SK-N-MC (cell line): ENCODE results near the gene CDH4.

Experiments used
- DNase-seq: peaks from one replicate; pipeline ENCODE4 v3.0.0-alpha.2; 2011; ENCODE audit warnings: low read depth, low spot score
- H3K27ac ChIP-seq: fragments of 200-600 bp; sonication (generic); 2 replicates; pipeline ENCODE4 v1.5.1; 2016; ENCODE audit warnings: mixed run types
- H3K36me3 ChIP-seq: fragments of 200-600 bp; sonication (generic); 2 replicates; pipeline ENCODE4 v1.6.1; 2017; ENCODE audit warnings: antibody characterized with exemption, low read length, mixed read lengths; ENCODE audit not compliant: insufficient read depth
- H3K4me3 ChIP-seq: fragments of 200-600 bp; sonication (generic); 2 replicates; pipeline ENCODE4 v1.5.1; 2016
- H3K9ac ChIP-seq: fragments of 200-600 bp; sonication (generic); 2 replicates; pipeline ENCODE4 v1.8.0; 2017; ENCODE audit warnings: mixed run types, mixed read lengths; ENCODE audit not compliant: insufficient read length
- H3K9me3 ChIP-seq: fragments of 200-600 bp; sonication (generic); 2 replicates; pipeline ENCODE4 v1.6.1; 2017; ENCODE audit warnings: low read depth, mild to moderate bottlenecking, antibody characterized with exemption, low read length, moderate library complexity, mixed read lengths
- EZH2 ChIP-seq: fragments of 200-600 bp; sonication (generic); IDR thresholded peaks from one replicate; pipeline ENCODE4 v1.6.1; 2017; ENCODE audit warnings: antibody characterized with exemption
- FOXP2 ChIP-seq: optimal IDR thresholded peaks from 2 replicates; pipeline ENCODE3; 2011; ENCODE audit warnings: mild to moderate bottlenecking, moderate library complexity; ENCODE audit not compliant: insufficient read depth; ENCODE audit errors: extremely low read length, control extremely low read depth
- POLR2AphosphoS5 ChIP-seq: IDR thresholded peaks from 2 replicates; pipeline ENCODE4 v1.6.1; 2012; ENCODE audit warnings: mild to moderate bottlenecking, low read depth, low read length, borderline replicate concordance

Gene CDH4

GRCh38 chr20:61841551-61841950 is 589.5 kb downstream of the CDH4 start:
- Histone ChIP-seq H3K9ac (no peak overlapping the region), H3K4me3 (no peak overlapping the region), H3K27ac (no peak overlapping the region), H3K36me3 (no peaks in the 10 kb centered on the region), H3K9me3 (no peaks in the 10 kb centered on the region)
- TF ChIP-seq FOXP2 (no peak), POLR2AphosphoS5 (no peak), EZH2 (no peak)
- DNase-seq = no peak

GRCh38 chr20:61841966-61842365 is 589.9 kb downstream of the CDH4 start:
- H3K27ac ChIP-seq = no peak overlapping the region
- H3K9me3 ChIP-seq = no peaks in the 10 kb centered on the region
- no peaks in the 10 kb centered on the region for H3K36me3 ChIP-seq
- TF ChIP-seq FOXP2 (no peak), POLR2AphosphoS5 (no peak), EZH2 (no peak)
- no peak overlapping the region for H3K9ac ChIP-seq
- H3K4me3 ChIP-seq = no peak overlapping the region
- no peak for DNase-seq

GRCh38 chr20:61844621-61845020 is 592.6 kb downstream of the CDH4 start:
- no peak overlapping the region for H3K4me3 ChIP-seq
- no peaks in the 10 kb centered on the region for H3K36me3 ChIP-seq
- DNase-seq = no peak
- no peak overlapping the region for H3K27ac ChIP-seq
- no peak overlapping the region for H3K9ac ChIP-seq
- no peaks in the 10 kb centered on the region for H3K9me3 ChIP-seq
- TF ChIP-seq EZH2 (no peak), FOXP2 (no peak), POLR2AphosphoS5 (no peak)

- no peaks in the 10 kb centered on the region for H3K36me3 ChIP-seq
- no peak overlapping the region for H3K4me3 ChIP-seq
- no peak for DNase-seq
- no peak overlapping the region for H3K9ac ChIP-seq
- no peak overlapping the region for H3K27ac ChIP-seq
- no peak for TF ChIP-seq POLR2AphosphoS5
- TF ChIP-seq FOXP2 = no peak
- TF ChIP-seq EZH2 = no peak
- no peaks in the 10 kb centered on the region for H3K9me3 ChIP-seq
Observed at GRCh38 chr20:61845233-61845671, 593.2 kb downstream of the CDH4 start.

- H3K27ac ChIP-seq = no peak overlapping the region
- no peak for TF ChIP-seq EZH2
- TF ChIP-seq FOXP2 = no peak
Observed at GRCh38 chr20:61846074-61846473, 594.0 kb downstream of the CDH4 start.

GRCh38 chr20:61846741-61847419 is 594.8 kb downstream of the CDH4 start:
- no peak overlapping the region for H3K4me3 ChIP-seq
- H3K27ac ChIP-seq = no peak overlapping the region
- H3K9me3 ChIP-seq = no peaks in the 10 kb centered on the region
- H3K36me3 ChIP-seq = no peaks in the 10 kb centered on the region
- no peak for DNase-seq
- no peak for TF ChIP-seq POLR2AphosphoS5
- TF ChIP-seq EZH2 = no peak
- no peak for TF ChIP-seq FOXP2
- no peak overlapping the region for H3K9ac ChIP-seq

More at GRCh38 chr20:61846074-61846473, 594.0 kb downstream of the CDH4 start:
- Histone ChIP-seq H3K9ac (no peak overlapping the region), H3K9me3 (no peaks in the 10 kb centered on the region), H3K4me3 (no peak overlapping the region), H3K36me3 (no peaks in the 10 kb centered on the region)
- DNase-seq = no peak

- no peak overlapping the region for H3K27ac ChIP-seq
- H3K9ac ChIP-seq = no peak overlapping the region
- H3K9me3 ChIP-seq = no peaks in the 10 kb centered on the region
- no peak for TF ChIP-seq FOXP2
- TF ChIP-seq POLR2AphosphoS5 = no peak
- no peak for TF ChIP-seq EZH2
- H3K36me3 ChIP-seq = no peaks in the 10 kb centered on the region
- H3K4me3 ChIP-seq = no peak overlapping the region
- DNase-seq = no peak
Observed at GRCh38 chr20:61847420-61847748, 595.3 kb downstream of the CDH4 start.

- DNase-seq = no peak
- Histone ChIP-seq H3K36me3 (no peaks in the 10 kb centered on the region), H3K27ac (no peak overlapping the region), H3K9ac (no peak overlapping the region), H3K9me3 (no peaks in the 10 kb centered on the region), H3K4me3 (no peak overlapping the region)
- TF ChIP-seq FOXP2 (no peak), POLR2AphosphoS5 (no peak), EZH2 (no peak)
Observed at GRCh38 chr20:61847986-61848385, 595.9 kb downstream of the CDH4 start.

GRCh38 chr20:61848851-61849250 is 596.8 kb downstream of the CDH4 start:
- Histone ChIP-seq H3K9me3 (no peaks in the 10 kb centered on the region), H3K27ac (no peak overlapping the region), H3K4me3 (no peak overlapping the region), H3K36me3 (no peaks in the 10 kb centered on the region), H3K9ac (no peak overlapping the region)
- TF ChIP-seq POLR2AphosphoS5 (no peak), EZH2 (no peak), FOXP2 (no peak)
- no peak for DNase-seq
